H9 (cell line): ENCODE results near the gene CFAP43. TPM values are rescaled to one million over a fixed set of nuclear protein-coding genes. Genes with fewer than 3 reads are reported as not detected.

ENCODE experiments used
- DNase-seq: peaks from one replicate; pipeline ENCODE4 v3.0.0-alpha.2; 2017
- H2AFZ ChIP-seq: one replicate; pipeline ENCODE4 v1.6.1; 2013; ENCODE audit warnings: mild to moderate bottlenecking, low read length, control low read depth, moderate library complexity
- H2AK5ac ChIP-seq: 2 replicates; pipeline ENCODE4 v1.6.1; 2013; ENCODE audit warnings: low read length, control low read depth, mixed read lengths; ENCODE audit not compliant: insufficient read length
- H2BK120ac ChIP-seq: one replicate; pipeline ENCODE4 v1.6.1; 2013; ENCODE audit warnings: low read depth, mild to moderate bottlenecking, low read length, control low read depth, inconsistent platforms; ENCODE audit not compliant: poor library complexity, severe bottlenecking
- H2BK12ac ChIP-seq: 2 replicates; pipeline ENCODE4 v1.6.1; 2013; ENCODE audit warnings: low read length, control low read depth, mixed read lengths, low read depth; ENCODE audit not compliant: insufficient read length
- H2BK15ac ChIP-seq: 2 replicates; pipeline ENCODE4 v1.6.1; 2013; ENCODE audit warnings: low read depth, low read length, control low read depth
- H2BK20ac ChIP-seq: one replicate; pipeline ENCODE4 v1.6.1; 2013; ENCODE audit warnings: low read depth, mild to moderate bottlenecking, low read length, control low read depth, inconsistent platforms; ENCODE audit not compliant: poor library complexity, severe bottlenecking
- H2BK5ac ChIP-seq: 2 replicates; pipeline ENCODE4 v1.6.1; 2013; ENCODE audit warnings: low read length, control low read depth, mixed read lengths; ENCODE audit not compliant: insufficient read length
- H3K14ac ChIP-seq: 2 replicates; pipeline ENCODE4 v1.6.1; 2013; ENCODE audit warnings: low read length, control low read depth; ENCODE audit not compliant: insufficient read depth
- H3K18ac ChIP-seq: 2 replicates; pipeline ENCODE4 v1.6.1; 2013; ENCODE audit warnings: low read depth, mild to moderate bottlenecking, mixed read lengths, low read length, control low read depth; ENCODE audit not compliant: insufficient read length
- H3K23ac ChIP-seq: 2 replicates; pipeline ENCODE4 v1.6.1; 2013; ENCODE audit warnings: low read length, control low read depth, mixed read lengths, low read depth; ENCODE audit not compliant: insufficient read length
- H3K23me2 ChIP-seq: 2 replicates; pipeline ENCODE4 v1.6.1; 2013; ENCODE audit warnings: low read depth, mild to moderate bottlenecking, mixed read lengths, low read length, control low read depth; ENCODE audit not compliant: insufficient read length, poor library complexity, severe bottlenecking
- H3K27ac ChIP-seq: 2 replicates; pipeline ENCODE4 v1.5.1; 2013; ENCODE audit warnings: low read length, control low read depth, mixed read lengths, low read depth; ENCODE audit not compliant: insufficient read length
- H3K27me3 ChIP-seq: 2 replicates; pipeline ENCODE4 v1.6.1; 2013; ENCODE audit warnings: low read length, control low read depth, inconsistent platforms; ENCODE audit not compliant: insufficient read depth
- H3K4ac ChIP-seq: 2 replicates; pipeline ENCODE4 v1.6.1; 2013; ENCODE audit warnings: low read depth, mild to moderate bottlenecking, control low read depth, inconsistent platforms, low read length, moderate library complexity
- H3K4me1 ChIP-seq: 2 replicates; pipeline ENCODE4 v1.6.1; 2013; ENCODE audit warnings: low read length, control low read depth, inconsistent platforms; ENCODE audit not compliant: insufficient read depth
- H3K4me2 ChIP-seq: 2 replicates; pipeline ENCODE4 v1.6.1; 2013; ENCODE audit warnings: low read length, control low read depth, mixed read lengths; ENCODE audit not compliant: insufficient read length, insufficient read depth
- H3K56ac ChIP-seq: 2 replicates; pipeline ENCODE4 v1.6.1; 2013; ENCODE audit warnings: low read depth, mild to moderate bottlenecking, mixed read lengths, low read length, control low read depth; ENCODE audit not compliant: insufficient read length
- H3K79me1 ChIP-seq: 2 replicates; pipeline ENCODE4 v1.6.1; 2013; ENCODE audit warnings: low read depth, mild to moderate bottlenecking, moderate library complexity, low read length, control low read depth, inconsistent platforms; ENCODE audit not compliant: insufficient read depth, poor library complexity, severe bottlenecking
- H3K79me2 ChIP-seq: 2 replicates; pipeline ENCODE4 v1.6.1; 2013; ENCODE audit warnings: low read length, control low read depth, inconsistent platforms; ENCODE audit not compliant: insufficient read depth
- H3K9ac ChIP-seq: 2 replicates; pipeline ENCODE4 v1.6.1; 2013; ENCODE audit warnings: low read length, control low read depth, mixed read lengths; ENCODE audit not compliant: insufficient read length; ENCODE audit errors: extremely low read depth
- H3K9me3 ChIP-seq: one replicate; pipeline ENCODE4 v1.6.1; 2013; ENCODE audit warnings: low read depth, low read length, inconsistent platforms; ENCODE audit not compliant: control insufficient read depth
- H3T11ph ChIP-seq: one replicate; pipeline ENCODE4 v1.6.1; 2013; ENCODE audit warnings: mild to moderate bottlenecking, low read length, control low read depth, inconsistent platforms
- H4K20me1 ChIP-seq: one replicate; pipeline ENCODE4 v1.6.1; 2013; ENCODE audit not compliant: control insufficient read depth, insufficient read length, insufficient read depth
- H4K5ac ChIP-seq: 2 replicates; pipeline ENCODE4 v1.6.1; 2013; ENCODE audit warnings: low read depth, mild to moderate bottlenecking, mixed read lengths, low read length, control low read depth; ENCODE audit not compliant: insufficient read length
- H4K8ac ChIP-seq: replicated peaks from 2 replicates; pipeline ENCODE4 v1.6.1; 2013; ENCODE audit warnings: low read length, control low read depth, mixed read lengths, low read depth; ENCODE audit not compliant: insufficient read length
- H4K91ac ChIP-seq: 2 replicates; pipeline ENCODE4 v1.6.1; 2013; ENCODE audit warnings: low read depth, mild to moderate bottlenecking, moderate library complexity, mixed read lengths, low read length, control low read depth; ENCODE audit not compliant: insufficient read length
- H3K27ac Mint-ChIP-seq, 3 experiments: 2 replicates in 2 of 3; 3 replicates in 1 of 3; pipeline ENCODE4 v1.8.0; 2020 to 2021; ENCODE audit warnings: mixed read lengths in 3 of 3, mild to moderate bottlenecking in 1 of 3, moderate library complexity in 1 of 3
- H3K27me3 Mint-ChIP-seq: 2 replicates; pipeline ENCODE4 v1.8.0; 2021; ENCODE audit warnings: low read depth, mild to moderate bottlenecking, moderate library complexity, mixed read lengths
- H3K36me3 Mint-ChIP-seq, 3 experiments: 2 replicates in 2 of 3; 3 replicates in 1 of 3; pipeline ENCODE4 v1.8.0; 2020 to 2021; ENCODE audit warnings: low read depth in 3 of 3, mixed read lengths in 3 of 3; ENCODE audit not compliant: insufficient read depth in 1 of 3
- H3K4me1 Mint-ChIP-seq, 2 experiments: 2 replicates each; pipeline ENCODE4 v1.8.0; 2020; ENCODE audit warnings: mixed read lengths in 2 of 2
- H3K4me3 Mint-ChIP-seq, 2 experiments: 2 replicates in 1 of 2; 3 replicates in 1 of 2; pipeline ENCODE4 v1.8.0; 2020 to 2021; ENCODE audit warnings: mild to moderate bottlenecking in 2 of 2, mixed read lengths in 2 of 2, moderate library complexity in 1 of 2
- H3K9me3 Mint-ChIP-seq, 2 experiments: 2 replicates in 1 of 2; 3 replicates in 1 of 2; pipeline ENCODE4 v1.8.0; 2020; ENCODE audit warnings: mild to moderate bottlenecking in 2 of 2, mixed read lengths in 2 of 2, moderate library complexity in 1 of 2
- CTCF ChIP-seq: fragments of 200-600 bp; sonication (generic); conservative IDR thresholded peaks from 3 replicates; pipeline ENCODE4 v1.8.0; 2021; ENCODE audit warnings: antibody characterized with exemption, mild to moderate bottlenecking
- WGBS: extraction: QIAGEN DNeasy Blood & Tissue Kit; methylation state at CpG from one replicate; pipeline ENCODE4 v1.1.7; 2013; ENCODE audit warnings: missing lambda C conversion rate, low lambda C conversion rate, mixed read lengths; ENCODE audit not compliant: insufficient read length; ENCODE audit errors: extremely low coverage; 5-methylcytosine and 5-hydroxymethylcytosine counted together
- total RNA-seq: library from RNA; stranded (reverse); gene quantifications from 2 replicates; pipeline ENCODE4 v1.2.1, GENCODE V29; 2021

The CFAP43 gene
- total RNA-seq, 1 experiment from 2014 or later, result 0.26 TPM

DNA sequence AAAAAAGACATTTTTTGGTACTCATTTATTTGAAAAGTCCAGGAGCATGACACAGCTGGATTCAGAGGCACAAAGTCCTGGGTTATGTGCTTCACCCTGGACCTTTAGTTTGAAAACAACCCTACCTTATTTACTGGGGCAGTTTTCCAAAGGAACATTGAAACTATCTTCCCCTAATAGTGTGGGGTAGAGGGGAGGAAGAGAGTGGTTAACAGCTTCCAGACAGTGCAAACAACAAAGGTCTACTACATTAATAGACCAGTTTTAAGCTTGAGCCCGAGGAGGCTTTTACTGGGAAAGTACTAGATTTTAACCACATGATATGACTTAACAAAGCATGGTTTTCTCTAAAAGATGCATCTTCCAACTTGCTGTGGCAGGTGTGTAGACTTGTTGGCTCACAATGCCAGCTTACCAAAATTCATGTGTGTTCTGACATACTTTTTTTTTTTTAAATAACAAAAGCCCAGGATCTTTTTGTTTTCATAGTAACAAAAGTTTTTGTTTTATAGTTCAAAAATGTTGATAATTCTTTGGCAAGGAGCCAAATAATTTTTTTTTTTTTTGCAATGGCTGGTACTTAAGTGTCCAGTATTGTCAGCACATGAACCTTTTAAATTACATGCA, 24.3 kb upstream of the CFAP43 start:
- Histone ChIP-seq H3K27me3 (no peaks in the 10 kb centered on the region; the same call in 1 of the 2 replicates), H4K5ac (no peak overlapping the region), H3K79me1 (no peaks in the 10 kb centered on the region), H3K18ac (no peak overlapping the region), H2BK5ac (no peak overlapping the region), H2BK20ac (no peak overlapping the region), H4K8ac (no peak overlapping the region), H4K20me1 (no peaks in the 10 kb centered on the region), H3K4me1 (peaks cover 11% of the 10 kb centered on the region; the same call in 1 of the 2 replicates), H3K56ac (no peak overlapping the region), H3K79me2 (no peaks in the 10 kb centered on the region; the same call in 1 of the 2 replicates), H3K23me2 (peaks cover 12% of the 10 kb centered on the region), H2AFZ (no peak overlapping the region), H3T11ph (no peak overlapping the region), H3K14ac (no peak overlapping the region), H3K23ac (no peak overlapping the region), H2BK120ac (no peak overlapping the region), H2AK5ac (no peak overlapping the region), H2BK12ac (no peak overlapping the region), H3K9me3 (no peaks in the 10 kb centered on the region), H4K91ac (no peak overlapping the region), H3K9ac (no peak overlapping the region), H3K4me2 (no peak overlapping the region), H3K27ac (no peak overlapping the region), H3K4ac (no peak overlapping the region), H2BK15ac (no peak overlapping the region)
- peaks cover 1 to 40% (median 16%) of the 10 kb centered on the region in 3 experiments; a peak in 5 of 7 replicates for H3K36me3 Mint-ChIP-seq
- peaks cover 41 to 60% of the 10 kb centered on the region in 2 experiments for H3K4me1 Mint-ChIP-seq
- WGBS, result no CpG with 5 or more reads among the region's 1 CpG
- DNase-seq, result no peak
- H3K27me3 Mint-ChIP-seq, result peaks cover 14% of the 10 kb centered on the region
- H3K4me3 Mint-ChIP-seq, result peak overlapping the region in 1 of 2 experiments; percentile 77; a peak in 1 of 5 replicates
- no peak overlapping the region for H3K27ac Mint-ChIP-seq
- TF ChIP-seq CTCF, result no peak
- H3K9me3 Mint-ChIP-seq, result no peaks in the 10 kb centered on the region
